GM12878 (cell line): ENCODE results near the gene CCNB3. TPM values are rescaled to one million over a fixed set of nuclear protein-coding genes. Genes with fewer than 3 reads are reported as not detected.

Source experiments
- ATAC-seq: fragments of 200-7000 bp; cut with Tn5 transposase; 3 replicates; pipeline ENCODE4 v1.9.1; 2020; ENCODE audit warnings: mild to moderate bottlenecking, moderate library complexity
- BruUV-seq: library from RNA; stranded (reverse); fragments of 400-500 nt; replicated peaks from 2 replicates; lab custom pipeline; 2021; lab: Mats Ljungman, UMichigan
- CTCF ChIA-PET: fragments of 300-600 bp; sonication (Branson Sonifier 250); formaldehyde crosslinking; extraction: SDS; loops from one replicate; lab custom pipeline; 2021; ENCODE audit warnings: inconsistent platforms; lab: Yijun Ruan, JAX
- POLR2A ChIA-PET: fragments of 350-600 bp; formaldehyde crosslinking; extraction: SDS; loops from one replicate; lab custom pipeline; 2021; ENCODE audit warnings: inconsistent platforms; lab: Charles Lee
- RAD21 ChIA-PET: fragments of 300-600 bp; sonication (Branson Sonifier 250); formaldehyde crosslinking; loops from one replicate; lab custom pipeline; 2023; ENCODE audit warnings: antibody characterized with exemption; ENCODE audit not compliant: unreplicated experiment; lab: Charles Lee
- SMC1A ChIA-PET: fragments of 300-600 bp; sonication (Branson Sonifier 250); formaldehyde crosslinking; loops from one replicate; lab custom pipeline; 2023; ENCODE audit not compliant: unreplicated experiment, uncharacterized antibody; lab: Charles Lee
- DNase-seq: peaks from one replicate; pipeline ENCODE4 v3.0.0-alpha.2; 2011; ENCODE audit warnings: low read depth, low spot score
- FAIRE-seq: peaks from 3 replicates; lab custom pipeline; 2011; peaks lifted over from hg19 to GRCh38; lab: Jason Lieb, UNC
- H2AFZ ChIP-seq: 2 replicates; pipeline ENCODE4 v1.6.0; 2011; ENCODE audit warnings: low read depth, low read length, control low read depth; ENCODE audit not compliant: control insufficient read depth
- H3K27ac ChIP-seq: 2 replicates; pipeline ENCODE4 v1.5.1; 2011; ENCODE audit warnings: control low read depth; ENCODE audit not compliant: control insufficient read depth, insufficient read depth
- H3K27me3 ChIP-seq, 2 experiments: replicated peaks in 1 of 2; 2 replicates each; pipeline versions ENCODE4 v1.6.0 to v1.6.1; 2011; ENCODE audit warnings: low read length in 1 of 2; ENCODE audit not compliant: control insufficient read depth in 2 of 2, insufficient read depth in 2 of 2
- H3K36me3 ChIP-seq, 2 experiments: 2 replicates each; pipeline ENCODE4 v1.5.1; 2011; ENCODE audit warnings: low read length in 1 of 2; ENCODE audit not compliant: control insufficient read depth in 2 of 2, insufficient read depth in 2 of 2
- H3K4me1 ChIP-seq: 2 replicates; pipeline ENCODE4 v1.6.1; 2011; ENCODE audit warnings: mild to moderate bottlenecking, low read length, moderate library complexity, mixed read lengths; ENCODE audit not compliant: control insufficient read depth, insufficient read depth
- H3K4me2 ChIP-seq: 2 replicates; pipeline ENCODE4 v1.6.0; 2011; ENCODE audit warnings: control low read depth; ENCODE audit not compliant: control insufficient read depth, insufficient read depth
- H3K4me3 ChIP-seq: fragments of 200-600 bp; sonication (generic); 2 replicates; pipeline ENCODE4 v1.5.1; 2016
- H3K79me2 ChIP-seq: 2 replicates; pipeline ENCODE4 v1.6.0; 2011; ENCODE audit warnings: low read length; ENCODE audit not compliant: control insufficient read depth, insufficient read depth
- H3K9ac ChIP-seq: 2 replicates; pipeline ENCODE4 v1.8.0; 2011; ENCODE audit warnings: low read length, control low read depth, mixed read lengths; ENCODE audit not compliant: control insufficient read depth, insufficient read depth
- H3K9me3 ChIP-seq: replicated peaks from 3 replicates; pipeline ENCODE4 v1.5.1; 2011; ENCODE audit warnings: mild to moderate bottlenecking, low read length; ENCODE audit not compliant: control insufficient read depth, insufficient read depth
- H4K20me1 ChIP-seq: 2 replicates; pipeline ENCODE4 v1.6.0; 2011; ENCODE audit not compliant: control insufficient read depth, insufficient read depth
- MXI1 ChIP-seq: fragments of 150-350 bp; IDR thresholded peaks from 2 replicates; pipeline ENCODE4 v1.6.1; 2011; ENCODE audit warnings: low read depth, mild to moderate bottlenecking, inconsistent platforms, low read length, improper control_type of control experiment
- NBN ChIP-seq: fragments of 450-650 bp; IDR thresholded peaks from 2 replicates; pipeline ENCODE4 v1.6.1; 2016
- NR2F1 ChIP-seq: fragments of 450-650 bp; conservative IDR thresholded peaks from 2 replicates; pipeline ENCODE4 v1.6.1; 2017; ENCODE audit warnings: mild to moderate bottlenecking
- POLR2A ChIP-seq: IDR thresholded peaks from 2 replicates; pipeline ENCODE4 v1.6.1; 2011; ENCODE audit warnings: low read depth, mild to moderate bottlenecking, low read length
- RUNX3 ChIP-seq: IDR thresholded peaks from 2 replicates; pipeline ENCODE4 v1.6.1; 2012; ENCODE audit warnings: low read length, inconsistent platforms
- TBL1XR1 ChIP-seq: IDR thresholded peaks from 2 replicates; pipeline ENCODE4 v1.6.1; 2012; ENCODE audit warnings: low read depth, low read length, improper control_type of control experiment
- TCF12 ChIP-seq: IDR thresholded peaks from 2 replicates; pipeline ENCODE4 v1.6.1; 2011; ENCODE audit warnings: low read depth, mild to moderate bottlenecking, low read length
- ZBED1 ChIP-seq: IDR thresholded peaks from 2 replicates; pipeline ENCODE4 v1.6.1; 2016; ENCODE audit warnings: borderline replicate concordance
- ZNF274 ChIP-seq: IDR thresholded peaks from one replicate; pipeline ENCODE4 v1.8.0; 2011; ENCODE audit not compliant: insufficient read length, insufficient read depth
- ZNF622 ChIP-seq: fragments of 450-650 bp; IDR thresholded peaks from 2 replicates; pipeline ENCODE4 v1.6.1; 2017; ENCODE audit warnings: mild to moderate bottlenecking, inconsistent platforms
- WGBS: methylation state at CpG from one replicate; pipeline ENCODE4 v1.1.6; 2016; ENCODE audit warnings: low lambda C conversion rate; ENCODE audit not compliant: insufficient replicate concordance, insufficient coverage; ENCODE audit errors: missing lambda C conversion rate; 5-methylcytosine and 5-hydroxymethylcytosine counted together
- in situ Hi-C: fragments of 300-500 bp; cut with MboI; formaldehyde crosslinking; loops from 9 replicates; pipeline ENCODE4 v1.14.3; 2018; ENCODE audit warnings: mixed read lengths
- intact Hi-C: fragments of 100-400 bp; cut with micrococcal nuclease; formaldehyde crosslinking; loops from one replicate; pipeline ENCODE4 v1.14.2; 2022; ENCODE audit not compliant: unreplicated experiment
- polyA plus RNA-seq, 11 experiments: library from polyadenylated mRNA; depleted of rRNA in 4 of 11; unstranded in 6 of 11; stranded (reverse) in 5 of 11; fragments of >200 nt; fragmentation: Nextera tagmentation in 4 of 11; fragmentation: Illumina TruSeq in 1 of 11; extraction: Ambion mirVana in 4 of 11; extraction: Trizol in 1 of 11; gene quantifications; 1 replicate in 1 of 11; 2 replicates in 10 of 11; pipeline versions ENCODE4 v1.2.1 to v1.2.3, GENCODE V29; 2011 to 2016; ENCODE audit warnings: inconsistent platforms in 2 of 11, missing spikeins in 2 of 11, low read depth in 1 of 11
- total RNA-seq, 4 experiments: library from RNA; depleted of rRNA in 3 of 4; stranded (reverse); fragments of >200 nt in 3 of 4; fragmentation: Illumina TruSeq in 1 of 4; extraction: Trizol in 1 of 4; gene quantifications; 2 replicates each; pipeline versions ENCODE4 v1.2.1 to v1.2.3, GENCODE V29; 2013 to 2021
- TF ChIP-seq, protein P1 (sequence below): IDR thresholded peaks from 2 replicates; pipeline ENCODE4 v1.6.1; 2012; ENCODE audit warnings: low read depth, low read length, improper control_type of control experiment
- TF ChIP-seq, protein P2 (sequence below): IDR thresholded peaks from 2 replicates; pipeline ENCODE4 v1.6.1; 2011; ENCODE audit warnings: mild to moderate bottlenecking, low read depth, low read length, moderate library complexity; ENCODE audit not compliant: insufficient replicate concordance
- TF ChIP-seq, protein P3 (sequence below): fragments of 450-650 bp; IDR thresholded peaks from 2 replicates; pipeline ENCODE4 v1.6.1; 2016; ENCODE audit warnings: mild to moderate bottlenecking
- TF ChIP-seq, protein P4 (sequence below): fragments of 150-350 bp; IDR thresholded peaks from 2 replicates; pipeline ENCODE4 v1.6.1; 2016; ENCODE audit warnings: low read depth, low read length
- TF ChIP-seq, protein P5 (sequence below): fragments of 450-650 bp; IDR thresholded peaks from 2 replicates; pipeline ENCODE4 v1.6.1; 2016; ENCODE audit warnings: mild to moderate bottlenecking

The CCNB3 gene
- total and polyA plus RNA-seq, 10 of the 15 experiments (the other 5 are each of a cell fraction or from before 2014, with no cell fraction given) = 0.09 to 0.49 (median 0.16) TPM; not detected in 3

DNA sequence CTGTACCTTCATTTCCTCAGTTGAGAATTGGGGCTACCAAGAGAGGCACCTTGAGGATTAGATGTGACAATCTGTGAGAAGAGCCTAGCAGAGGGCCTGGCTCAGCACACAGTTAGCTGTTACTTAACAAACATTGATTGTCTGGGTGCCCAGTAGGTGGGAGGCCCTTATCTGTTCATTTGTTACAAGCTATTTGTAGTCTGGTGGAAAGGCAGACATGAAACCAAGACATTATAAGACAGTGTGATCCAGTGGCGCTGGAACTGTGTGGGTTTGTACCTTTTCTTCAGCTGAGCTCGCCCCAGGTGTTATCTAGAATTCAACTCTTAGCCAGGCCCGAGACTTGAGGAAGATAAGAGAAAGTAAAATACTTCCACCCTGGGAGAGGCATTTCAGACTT lies 20.7 kb upstream of the CCNB3 start:
- Histone ChIP-seq H3K27ac (no peak overlapping the region), H3K9ac (no peak overlapping the region), H3K36me3 (no peaks in the 10 kb centered on the region), H2AFZ (no peak overlapping the region), H3K4me1 (no peaks in the 10 kb centered on the region), H4K20me1 (no peaks in the 10 kb centered on the region), H3K27me3 (no peaks in the 10 kb centered on the region), H3K79me2 (no peaks in the 10 kb centered on the region), H3K9me3 (no peaks in the 10 kb centered on the region), H3K4me2 (no peak overlapping the region), H3K4me3 (no peak overlapping the region)
- SMC1A ChIA-PET = no interaction called here
- BruUV-seq = no TSS peak
- RAD21 ChIA-PET = no interaction called here
- in situ Hi-C loops (no loop called here), intact Hi-C loops (no loop called here)
- CTCF ChIA-PET = interaction anchor here (1.1 kb wide), 1 partner anchor 8 kb away, joined by 4 read pairs; no protein-coding TSS in a partner anchor
- POLR2A ChIA-PET = no interaction called here
- ATAC-seq (no peak), FAIRE-seq (no peak), DNase-seq (no peak)
- WGBS = 20% methylated on average over 3 of the region's 3 CpGs
- TF ChIP-seq TCF12 = no peak
- TF ChIP-seq, protein P1, sequence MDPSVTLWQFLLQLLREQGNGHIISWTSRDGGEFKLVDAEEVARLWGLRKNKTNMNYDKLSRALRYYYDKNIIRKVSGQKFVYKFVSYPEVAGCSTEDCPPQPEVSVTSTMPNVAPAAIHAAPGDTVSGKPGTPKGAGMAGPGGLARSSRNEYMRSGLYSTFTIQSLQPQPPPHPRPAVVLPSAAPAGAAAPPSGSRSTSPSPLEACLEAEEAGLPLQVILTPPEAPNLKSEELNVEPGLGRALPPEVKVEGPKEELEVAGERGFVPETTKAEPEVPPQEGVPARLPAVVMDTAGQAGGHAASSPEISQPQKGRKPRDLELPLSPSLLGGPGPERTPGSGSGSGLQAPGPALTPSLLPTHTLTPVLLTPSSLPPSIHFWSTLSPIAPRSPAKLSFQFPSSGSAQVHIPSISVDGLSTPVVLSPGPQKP = no peak
- TF ChIP-seq ZNF622 = no peak
- no peak for TF ChIP-seq ZNF274
- TF ChIP-seq MXI1 = no peak
- no peak for TF ChIP-seq RUNX3
- TF ChIP-seq, protein P2, sequence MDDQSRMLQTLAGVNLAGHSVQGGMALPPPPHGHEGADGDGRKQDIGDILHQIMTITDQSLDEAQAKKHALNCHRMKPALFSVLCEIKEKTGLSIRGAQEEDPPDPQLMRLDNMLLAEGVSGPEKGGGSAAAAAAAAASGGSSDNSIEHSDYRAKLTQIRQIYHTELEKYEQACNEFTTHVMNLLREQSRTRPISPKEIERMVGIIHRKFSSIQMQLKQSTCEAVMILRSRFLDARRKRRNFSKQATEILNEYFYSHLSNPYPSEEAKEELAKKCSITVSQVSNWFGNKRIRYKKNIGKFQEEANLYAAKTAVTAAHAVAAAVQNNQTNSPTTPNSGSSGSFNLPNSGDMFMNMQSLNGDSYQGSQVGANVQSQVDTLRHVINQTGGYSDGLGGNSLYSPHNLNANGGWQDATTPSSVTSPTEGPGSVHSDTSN = no peak
- TF ChIP-seq POLR2A = no peak
- no peak for TF ChIP-seq TBL1XR1
- TF ChIP-seq, protein P3, sequence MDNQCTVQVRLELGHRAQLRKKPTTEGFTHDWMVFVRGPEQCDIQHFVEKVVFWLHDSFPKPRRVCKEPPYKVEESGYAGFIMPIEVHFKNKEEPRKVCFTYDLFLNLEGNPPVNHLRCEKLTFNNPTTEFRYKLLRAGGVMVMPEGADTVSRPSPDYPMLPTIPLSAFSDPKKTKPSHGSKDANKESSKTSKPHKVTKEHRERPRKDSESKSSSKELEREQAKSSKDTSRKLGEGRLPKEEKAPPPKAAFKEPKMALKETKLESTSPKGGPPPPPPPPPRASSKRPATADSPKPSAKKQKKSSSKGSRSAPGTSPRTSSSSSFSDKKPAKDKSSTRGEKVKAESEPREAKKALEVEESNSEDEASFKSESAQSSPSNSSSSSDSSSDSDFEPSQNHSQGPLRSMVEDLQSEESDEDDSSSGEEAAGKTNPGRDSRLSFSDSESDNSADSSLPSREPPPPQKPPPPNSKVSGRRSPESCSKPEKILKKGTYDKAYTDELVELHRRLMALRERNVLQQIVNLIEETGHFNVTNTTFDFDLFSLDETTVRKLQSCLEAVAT = no peak
- TF ChIP-seq NR2F1 = no peak
- TF ChIP-seq, protein P4, sequence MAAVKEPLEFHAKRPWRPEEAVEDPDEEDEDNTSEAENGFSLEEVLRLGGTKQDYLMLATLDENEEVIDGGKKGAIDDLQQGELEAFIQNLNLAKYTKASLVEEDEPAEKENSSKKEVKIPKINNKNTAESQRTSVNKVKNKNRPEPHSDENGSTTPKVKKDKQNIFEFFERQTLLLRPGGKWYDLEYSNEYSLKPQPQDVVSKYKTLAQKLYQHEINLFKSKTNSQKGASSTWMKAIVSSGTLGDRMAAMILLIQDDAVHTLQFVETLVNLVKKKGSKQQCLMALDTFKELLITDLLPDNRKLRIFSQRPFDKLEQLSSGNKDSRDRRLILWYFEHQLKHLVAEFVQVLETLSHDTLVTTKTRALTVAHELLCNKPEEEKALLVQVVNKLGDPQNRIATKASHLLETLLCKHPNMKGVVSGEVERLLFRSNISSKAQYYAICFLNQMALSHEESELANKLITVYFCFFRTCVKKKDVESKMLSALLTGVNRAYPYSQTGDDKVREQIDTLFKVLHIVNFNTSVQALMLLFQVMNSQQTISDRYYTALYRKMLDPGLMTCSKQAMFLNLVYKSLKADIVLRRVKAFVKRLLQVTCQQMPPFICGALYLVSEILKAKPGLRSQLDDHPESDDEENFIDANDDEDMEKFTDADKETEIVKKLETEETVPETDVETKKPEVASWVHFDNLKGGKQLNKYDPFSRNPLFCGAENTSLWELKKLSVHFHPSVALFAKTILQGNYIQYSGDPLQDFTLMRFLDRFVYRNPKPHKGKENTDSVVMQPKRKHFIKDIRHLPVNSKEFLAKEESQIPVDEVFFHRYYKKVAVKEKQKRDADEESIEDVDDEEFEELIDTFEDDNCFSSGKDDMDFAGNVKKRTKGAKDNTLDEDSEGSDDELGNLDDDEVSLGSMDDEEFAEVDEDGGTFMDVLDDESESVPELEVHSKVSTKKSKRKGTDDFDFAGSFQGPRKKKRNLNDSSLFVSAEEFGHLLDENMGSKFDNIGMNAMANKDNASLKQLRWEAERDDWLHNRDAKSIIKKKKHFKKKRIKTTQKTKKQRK = no peak
- TF ChIP-seq, protein P5, sequence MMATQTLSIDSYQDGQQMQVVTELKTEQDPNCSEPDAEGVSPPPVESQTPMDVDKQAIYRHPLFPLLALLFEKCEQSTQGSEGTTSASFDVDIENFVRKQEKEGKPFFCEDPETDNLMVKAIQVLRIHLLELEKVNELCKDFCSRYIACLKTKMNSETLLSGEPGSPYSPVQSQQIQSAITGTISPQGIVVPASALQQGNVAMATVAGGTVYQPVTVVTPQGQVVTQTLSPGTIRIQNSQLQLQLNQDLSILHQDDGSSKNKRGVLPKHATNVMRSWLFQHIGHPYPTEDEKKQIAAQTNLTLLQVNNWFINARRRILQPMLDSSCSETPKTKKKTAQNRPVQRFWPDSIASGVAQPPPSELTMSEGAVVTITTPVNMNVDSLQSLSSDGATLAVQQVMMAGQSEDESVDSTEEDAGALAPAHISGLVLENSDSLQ = no peak
- TF ChIP-seq ZBED1 = no peak
- TF ChIP-seq NBN = no peak
